GM23248 (cell line): ENCODE results near the gene FDX2.
"Not testable (repeated sequence)": the region's sequence is repeated elsewhere in the genome, so short reads cannot be mapped to it uniquely, and the experiment has no call there.

Experiments
- EZH2 ChIP-seq: fragments of 200-600 bp; sonication (generic); IDR thresholded peaks from 2 replicates; pipeline ENCODE4 v1.6.1; 2018; ENCODE audit warnings: antibody characterized with exemption, mild to moderate bottlenecking; ENCODE audit not compliant: insufficient read depth, poor library complexity, severe bottlenecking
- EZH2phosphoT487 ChIP-seq: fragments of 200-600 bp; sonication (generic); IDR thresholded peaks from 2 replicates; pipeline ENCODE4 v1.6.1; 2018; ENCODE audit warnings: antibody characterized with exemption, moderate library complexity, mild to moderate bottlenecking, low read depth; ENCODE audit not compliant: insufficient read depth

GRCh38 chr19:10336725-10337124 lies 20.9 kb upstream of the FDX2 start:
- not testable (repeated sequence) for TF ChIP-seq EZH2, EZH2phosphoT487
